ENCODE results near the gene NUP160. TPM values are rescaled to one million over a fixed set of nuclear protein-coding genes. Genes with fewer than 3 reads are reported as not detected.

NUP160 gene
- total and polyA plus RNA-seq, 2 of the 13 experiments (the other 11 are each of a cell fraction or from before 2014, with no cell fraction given): 28.3 to 43.5 TPM

GRCh38 chr11:47766509-47767227, 81.5 kb downstream of the NUP160 start (continued):
- TF ChIP-seq, protein P1, sequence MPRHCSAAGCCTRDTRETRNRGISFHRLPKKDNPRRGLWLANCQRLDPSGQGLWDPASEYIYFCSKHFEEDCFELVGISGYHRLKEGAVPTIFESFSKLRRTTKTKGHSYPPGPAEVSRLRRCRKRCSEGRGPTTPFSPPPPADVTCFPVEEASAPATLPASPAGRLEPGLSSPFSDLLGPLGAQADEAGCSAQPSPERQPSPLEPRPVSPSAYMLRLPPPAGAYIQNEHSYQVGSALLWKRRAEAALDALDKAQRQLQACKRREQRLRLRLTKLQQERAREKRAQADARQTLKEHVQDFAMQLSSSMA (CRISPR knock-in tag; IDR thresholded peaks at IDR 0.05): 0 out of 2 replicates have a peak, but pooled peaks have one; percentile 34
- TF ChIP-seq ZNF639 (CRISPR knock-in tag; conservative IDR thresholded peaks at IDR 0.05) (0 out of 2 replicates have a peak, but pooled peaks have one; percentile 15), ATF4 (CRISPR knock-in tag; IDR thresholded peaks at IDR 0.05) (peak in 1 of 2 experiments; percentile 22; a peak in 1 of 4 replicates), NFKB2 (CRISPR knock-in tag; IDR thresholded peaks at IDR 0.05; ENCODE audit: borderline replicate concordance) (0 out of 2 replicates have a peak, but pooled peaks have one; percentile 77), ASH2L (IDR thresholded peaks at IDR 0.05; ENCODE audit: insufficient read length, low read depth, low read length) (peak; percentile 70), ISX (CRISPR knock-in tag; conservative IDR thresholded peaks at IDR 0.05) (no peak), SPEN (CRISPR knock-in tag; IDR thresholded peaks at IDR 0.05; ENCODE audit: low read depth) (peak; percentile 22; the same call in 1 of the 2 replicates), ZNF142 (CRISPR knock-in tag; IDR thresholded peaks at IDR 0.05) (peak; percentile 75), ZSCAN25 (CRISPR knock-in tag; IDR thresholded peaks at IDR 0.05) (0 out of 2 replicates have a peak, but pooled peaks have one; percentile 20), ZNF616 (CRISPR knock-in tag; IDR thresholded peaks at IDR 0.05; ENCODE audit: low read depth) (peak; percentile 89)
- TF ChIP-seq, protein P2, sequence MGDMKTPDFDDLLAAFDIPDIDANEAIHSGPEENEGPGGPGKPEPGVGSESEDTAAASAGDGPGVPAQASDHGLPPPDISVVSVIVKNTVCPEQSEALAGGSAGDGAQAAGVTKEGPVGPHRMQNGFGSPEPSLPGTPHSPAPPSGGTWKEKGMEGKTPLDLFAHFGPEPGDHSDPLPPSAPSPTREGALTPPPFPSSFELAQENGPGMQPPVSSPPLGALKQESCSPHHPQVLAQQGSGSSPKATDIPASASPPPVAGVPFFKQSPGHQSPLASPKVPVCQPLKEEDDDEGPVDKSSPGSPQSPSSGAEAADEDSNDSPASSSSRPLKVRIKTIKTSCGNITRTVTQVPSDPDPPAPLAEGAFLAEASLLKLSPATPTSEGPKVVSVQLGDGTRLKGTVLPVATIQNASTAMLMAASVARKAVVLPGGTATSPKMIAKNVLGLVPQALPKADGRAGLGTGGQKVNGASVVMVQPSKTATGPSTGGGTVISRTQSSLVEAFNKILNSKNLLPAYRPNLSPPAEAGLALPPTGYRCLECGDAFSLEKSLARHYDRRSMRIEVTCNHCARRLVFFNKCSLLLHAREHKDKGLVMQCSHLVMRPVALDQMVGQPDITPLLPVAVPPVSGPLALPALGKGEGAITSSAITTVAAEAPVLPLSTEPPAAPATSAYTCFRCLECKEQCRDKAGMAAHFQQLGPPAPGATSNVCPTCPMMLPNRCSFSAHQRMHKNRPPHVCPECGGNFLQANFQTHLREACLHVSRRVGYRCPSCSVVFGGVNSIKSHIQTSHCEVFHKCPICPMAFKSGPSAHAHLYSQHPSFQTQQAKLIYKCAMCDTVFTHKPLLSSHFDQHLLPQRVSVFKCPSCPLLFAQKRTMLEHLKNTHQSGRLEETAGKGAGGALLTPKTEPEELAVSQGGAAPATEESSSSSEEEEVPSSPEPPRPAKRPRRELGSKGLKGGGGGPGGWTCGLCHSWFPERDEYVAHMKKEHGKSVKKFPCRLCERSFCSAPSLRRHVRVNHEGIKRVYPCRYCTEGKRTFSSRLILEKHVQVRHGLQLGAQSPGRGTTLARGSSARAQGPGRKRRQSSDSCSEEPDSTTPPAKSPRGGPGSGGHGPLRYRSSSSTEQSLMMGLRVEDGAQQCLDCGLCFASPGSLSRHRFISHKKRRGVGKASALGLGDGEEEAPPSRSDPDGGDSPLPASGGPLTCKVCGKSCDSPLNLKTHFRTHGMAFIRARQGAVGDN (CRISPR knock-in tag; IDR thresholded peaks at IDR 0.05): peak; percentile 74
- TF ChIP-seq, protein P3, sequence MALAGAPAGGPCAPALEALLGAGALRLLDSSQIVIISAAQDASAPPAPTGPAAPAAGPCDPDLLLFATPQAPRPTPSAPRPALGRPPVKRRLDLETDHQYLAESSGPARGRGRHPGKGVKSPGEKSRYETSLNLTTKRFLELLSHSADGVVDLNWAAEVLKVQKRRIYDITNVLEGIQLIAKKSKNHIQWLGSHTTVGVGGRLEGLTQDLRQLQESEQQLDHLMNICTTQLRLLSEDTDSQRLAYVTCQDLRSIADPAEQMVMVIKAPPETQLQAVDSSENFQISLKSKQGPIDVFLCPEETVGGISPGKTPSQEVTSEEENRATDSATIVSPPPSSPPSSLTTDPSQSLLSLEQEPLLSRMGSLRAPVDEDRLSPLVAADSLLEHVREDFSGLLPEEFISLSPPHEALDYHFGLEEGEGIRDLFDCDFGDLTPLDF (CRISPR knock-in tag; IDR thresholded peaks at IDR 0.05): 0 out of 2 replicates have a peak, but pooled peaks have one; percentile 7

Measured in HepG2 (cell line).